ENCODE measurements around the gene TSC2.

Gene TSC2

GRCh38 chr16:2054543-2055245 is 6.9 kb downstream of the TSC2 start:
- TF ChIP-seq TCF12 (IDR thresholded peaks at IDR 0.05; ENCODE audit: low read depth) (peak; percentile 31; the same call in 1 of the 2 replicates), NFIC (IDR thresholded peaks at IDR 0.05) (peak; percentile 71)
- TF ChIP-seq, protein P1, sequence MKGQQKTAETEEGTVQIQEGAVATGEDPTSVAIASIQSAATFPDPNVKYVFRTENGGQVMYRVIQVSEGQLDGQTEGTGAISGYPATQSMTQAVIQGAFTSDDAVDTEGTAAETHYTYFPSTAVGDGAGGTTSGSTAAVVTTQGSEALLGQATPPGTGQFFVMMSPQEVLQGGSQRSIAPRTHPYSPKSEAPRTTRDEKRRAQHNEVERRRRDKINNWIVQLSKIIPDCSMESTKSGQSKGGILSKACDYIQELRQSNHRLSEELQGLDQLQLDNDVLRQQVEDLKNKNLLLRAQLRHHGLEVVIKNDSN (IDR thresholded peaks at IDR 0.05) = no peak
- TF ChIP-seq, protein P2, sequence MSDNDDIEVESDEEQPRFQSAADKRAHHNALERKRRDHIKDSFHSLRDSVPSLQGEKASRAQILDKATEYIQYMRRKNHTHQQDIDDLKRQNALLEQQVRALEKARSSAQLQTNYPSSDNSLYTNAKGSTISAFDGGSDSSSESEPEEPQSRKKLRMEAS (IDR thresholded peaks at IDR 0.05) = peak; percentile 32; the same call in 1 of the 2 replicates

DNA sequence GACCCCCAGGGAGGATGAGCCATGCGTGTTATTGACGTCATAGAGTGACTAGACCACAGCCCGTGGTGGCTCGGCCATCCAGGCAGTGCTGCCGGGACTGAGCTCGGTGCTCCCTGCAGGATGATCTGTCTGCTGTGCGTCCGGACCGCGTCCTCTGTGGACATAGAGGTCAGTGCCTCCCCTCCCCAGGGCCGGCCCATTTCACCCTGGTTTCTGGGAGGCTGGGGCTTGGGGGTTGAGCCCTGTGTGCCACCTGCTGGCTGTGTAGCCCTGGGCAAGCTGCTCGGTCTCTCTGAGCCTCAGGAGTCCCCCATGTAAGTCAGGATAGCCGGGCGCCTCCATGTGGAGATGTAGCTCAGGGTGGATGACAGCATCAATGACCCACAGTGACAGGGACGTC is 8.3 kb downstream of the TSC2 start:
- peak; percentile 38; the same call in 1 of the 2 replicates for TF ChIP-seq RAD21 (IDR thresholded peaks at IDR 0.05; ENCODE audit: low read depth)
- TF ChIP-seq TAF1 (IDR thresholded peaks at IDR 0.05; ENCODE audit: low read depth) = no peak
- TF ChIP-seq FOXM1 (IDR thresholded peaks at IDR 0.05; ENCODE audit: borderline replicate concordance, low read depth) = no peak
- TF ChIP-seq, protein P2 (IDR thresholded peaks at IDR 0.05) = no peak
- no peak for TF ChIP-seq CEBPB (IDR thresholded peaks at IDR 0.05)
- no peak for TF ChIP-seq ZBTB7A (IDR thresholded peaks at IDR 0.05; ENCODE audit: low read depth)

DNA sequence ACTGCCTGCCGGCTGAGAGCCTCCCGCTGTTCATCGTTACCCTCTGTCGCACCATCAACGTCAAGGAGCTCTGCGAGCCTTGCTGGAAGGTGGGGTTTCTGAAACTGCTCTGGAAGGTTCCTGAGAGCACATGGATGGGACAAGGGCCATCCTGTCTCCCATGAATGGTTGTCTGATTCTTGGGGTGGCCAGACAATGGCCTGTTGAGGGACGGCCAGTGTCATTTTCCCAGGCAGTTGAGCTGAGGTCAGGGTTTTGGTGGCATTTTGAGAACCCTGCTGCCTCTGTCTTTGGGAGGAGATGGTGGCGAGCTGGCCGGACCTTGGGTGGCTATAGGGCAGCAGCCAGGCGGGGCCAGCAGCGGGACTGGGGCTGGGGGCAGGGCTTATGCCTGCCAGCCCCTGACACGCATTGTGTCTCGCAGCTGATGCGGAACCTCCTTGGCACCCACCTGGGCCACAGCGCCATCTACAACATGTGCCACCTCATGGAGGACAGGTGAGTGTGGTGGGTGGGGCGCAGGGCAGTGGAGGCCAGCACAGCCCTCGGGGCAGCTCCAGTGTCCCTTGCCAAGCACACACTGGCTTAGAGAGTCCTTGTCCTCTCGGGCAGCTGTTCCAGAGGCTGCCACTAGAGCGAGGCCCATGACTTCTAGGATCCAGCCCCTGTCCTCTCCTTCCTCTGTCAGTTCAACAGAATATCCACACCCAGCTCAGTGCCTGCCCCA is 9.1 kb downstream of the TSC2 start:
- TF ChIP-seq RAD21 (IDR thresholded peaks at IDR 0.05; ENCODE audit: low read depth) (no peak; the same call in 1 of the 2 replicates), YY1 (IDR thresholded peaks at IDR 0.05; ENCODE audit: low read depth) (peak; percentile 70; the same call in 1 of the 2 replicates), TCF12 (IDR thresholded peaks at IDR 0.05; ENCODE audit: low read depth) (peak; percentile 86), TAF1 (IDR thresholded peaks at IDR 0.05; ENCODE audit: low read depth) (no peak), TEAD4 (IDR thresholded peaks at IDR 0.05) (peak; percentile 58; the same call in 1 of the 2 replicates), ZBTB7A (IDR thresholded peaks at IDR 0.05; ENCODE audit: low read depth) (peak; percentile 15; the same call in 1 of the 2 replicates), NFIC (IDR thresholded peaks at IDR 0.05) (peak; percentile 85), FOXM1 (IDR thresholded peaks at IDR 0.05; ENCODE audit: borderline replicate concordance, low read depth) (no peak), EP300 (IDR thresholded peaks at IDR 0.05; ENCODE audit: borderline replicate concordance) (peak; percentile 53; the same call in 1 of the 2 replicates)
- TF ChIP-seq, protein P1 (IDR thresholded peaks at IDR 0.05) = no peak
- TF ChIP-seq, protein P2 (IDR thresholded peaks at IDR 0.05) = peak; percentile 97

- TF ChIP-seq RAD21 (IDR thresholded peaks at IDR 0.05; ENCODE audit: low read depth) = no peak
- TF ChIP-seq TEAD4 (IDR thresholded peaks at IDR 0.05) = no peak
- no peak for TF ChIP-seq EP300 (IDR thresholded peaks at IDR 0.05; ENCODE audit: borderline replicate concordance)
- TF ChIP-seq ZBTB7A (IDR thresholded peaks at IDR 0.05; ENCODE audit: low read depth) = 0 out of 2 replicates have a peak, but pooled peaks have one; percentile 16
These were observed 9.7 kb downstream of the TSC2 start for GRCh38 chr16:2057438-2057837.

- TF ChIP-seq NFIC (IDR thresholded peaks at IDR 0.05) = no peak
- TF ChIP-seq EP300 (IDR thresholded peaks at IDR 0.05; ENCODE audit: borderline replicate concordance) = no peak
- TF ChIP-seq EGR1 (IDR thresholded peaks at IDR 0.05) = no peak
- TF ChIP-seq ZBTB7A (IDR thresholded peaks at IDR 0.05; ENCODE audit: low read depth) = no peak
- TF ChIP-seq YY1 (IDR thresholded peaks at IDR 0.05; ENCODE audit: low read depth) = no peak; the same call in 1 of the 2 replicates
- no peak for TF ChIP-seq RAD21 (IDR thresholded peaks at IDR 0.05; ENCODE audit: low read depth)
- TF ChIP-seq TCF12 (IDR thresholded peaks at IDR 0.05; ENCODE audit: low read depth) = no peak
- TF ChIP-seq REST (IDR thresholded peaks at IDR 0.05; ENCODE audit: low read depth) = no peak
- no peak for TF ChIP-seq TEAD4 (IDR thresholded peaks at IDR 0.05)
- no peak for TF ChIP-seq FOXM1 (IDR thresholded peaks at IDR 0.05; ENCODE audit: borderline replicate concordance, low read depth)
- no peak for TF ChIP-seq TAF1 (IDR thresholded peaks at IDR 0.05; ENCODE audit: low read depth)
- TF ChIP-seq, protein P1 (IDR thresholded peaks at IDR 0.05) = no peak
These were observed 10.6 kb downstream of the TSC2 start for GRCh38 chr16:2058420-2058819.

- TF ChIP-seq RAD21 (IDR thresholded peaks at IDR 0.05; ENCODE audit: low read depth) (no peak), TCF12 (IDR thresholded peaks at IDR 0.05; ENCODE audit: low read depth) (peak; percentile 46; the same call in 1 of the 2 replicates), EP300 (IDR thresholded peaks at IDR 0.05; ENCODE audit: borderline replicate concordance) (peak; percentile 43; the same call in 1 of the 2 replicates), EGR1 (IDR thresholded peaks at IDR 0.05) (peak; percentile 42; the same call in 1 of the 2 replicates), CEBPB (IDR thresholded peaks at IDR 0.05) (peak; percentile 88), TAF1 (IDR thresholded peaks at IDR 0.05; ENCODE audit: low read depth) (no peak), YY1 (IDR thresholded peaks at IDR 0.05; ENCODE audit: low read depth) (0 out of 2 replicates have a peak, but pooled peaks have one; percentile 9)
These were observed 11.1 kb downstream of the TSC2 start for GRCh38 chr16:2058872-2059271.
